Ovary (tissue), 9 donors: ENCODE data around the gene CTRB1. TPM values are rescaled to one million over a fixed set of nuclear protein-coding genes. Genes with fewer than 3 reads are reported as not detected.
A peak's percentile ranks its signal among the peaks of the same experiment; 100 is the strongest.

Experiments used
- DNase-seq, 5 donors: peaks; one replicate each; pipeline ENCODE4 v3.0.0-alpha.2; 2019 to 2020
- H3K27ac ChIP-seq, 2 donors: fragments of 200-600 bp; one replicate each; pipeline versions ENCODE4 v1.5.1 to v1.8.0; 2019 to 2022
- H3K27me3 ChIP-seq: fragments of 200-600 bp; one replicate; pipeline ENCODE4 v1.8.0; 2022
- H3K36me3 ChIP-seq: fragments of 200-600 bp; sonication (generic); one replicate; pipeline ENCODE4 v1.5.1; 2019
- H3K4me1 ChIP-seq: one replicate; pipeline ENCODE4 v1.8.1; 2013; ENCODE audit warnings: mild to moderate bottlenecking, moderate library complexity; ENCODE audit not compliant: insufficient read depth
- H3K4me3 ChIP-seq: fragments of 200-600 bp; sonication (generic); one replicate; pipeline ENCODE4 v1.5.1; 2017
- H3K9me3 ChIP-seq, 2 donors: fragments of 200-600 bp in 1 of 2; sonication (generic) in 1 of 2; one replicate each; pipeline versions ENCODE4 v1.5.1 to v1.8.1; 2013 to 2019; ENCODE audit warnings: mild to moderate bottlenecking in 1 of 2, moderate library complexity in 1 of 2
- EP300 ChIP-seq: sonication (generic); formaldehyde crosslinking; IDR thresholded peaks from one replicate; pipeline ENCODE4 v1.6.1; 2017; ENCODE audit warnings: antibody characterized with exemption
- POLR2A ChIP-seq: fragments of 450-650 bp; IDR thresholded peaks from one replicate; pipeline ENCODE4 v1.6.1; 2017; ENCODE audit warnings: antibody characterized with exemption, mild to moderate bottlenecking, moderate library complexity
- WGBS, 3 donors: extraction: QIAGEN DNeasy Blood & Tissue Kit in 1 of 3; methylation state at CpG; one replicate each; pipeline versions ENCODE4 v1.1.5 to v1.1.7; 2013 to 2017; 5-methylcytosine and 5-hydroxymethylcytosine counted together
- intact Hi-C, 4 donors: fragments of 100-400 bp; cut with DNase I; formaldehyde crosslinking; loops; one replicate each; pipeline versions ENCODE4 v1.11.0 to v1.15.1; 2022 to 2023
- polyA plus RNA-seq, 2 donors: library from polyadenylated mRNA; stranded (reverse); fragments of 200-250 nt in 1 of 2; fragments of 350-450 nt in 1 of 2; fragmentation: Illumina TruSeq in 1 of 2; extraction: RNeasy Lipid Tissue Mini Kit (QIAGEN cat#74804) in 1 of 2; gene quantifications; one replicate each; pipeline ENCODE4 v1.2.3, GENCODE V29; 2013 to 2014
- total RNA-seq, 7 donors: library from RNA; depleted of rRNA in 2 of 7; stranded (reverse); fragments of >200 nt in 2 of 7; fragmentation: NEBNext Ultra II Directional in 3 of 7; extraction: Animal tissue kit (Norgen Biotek cat#: 25700) in 3 of 7; gene quantifications; one replicate each; pipeline versions ENCODE4 v1.1.0 to v1.2.4, GENCODE V29; 2016 to 2023
- TF ChIP-seq, protein P1 (sequence below), 3 donors: fragments of 450-650 bp in 2 of 3; fragments of 200-600 bp in 1 of 3; IDR thresholded peaks; one replicate each; pipeline versions ENCODE4 v1.5.1 to v1.8.0; 2016 to 2022; ENCODE audit warnings: antibody characterized with exemption in 3 of 3, mild to moderate bottlenecking in 1 of 3
- donor health status: DM: no; HTN: no; CAD: no; lungs with moderate emphysema.
- donor health status: DM: no; HTN: no; CAD: no.
- donor health status: Bipolar disorder and iron deficiency.
- donor health status: DM: yes; HTN: yes; CAD: no.
- donor health status: DM: no; HTN: no; CAD: no.
- donor health status: DM: yes; HTN: yes; CAD: no.

CTRB1 gene
- total and polyA plus RNA-seq, 9 donors: 0.67 to 14.7 (median 3.1) TPM; not detected in 4

DNA sequence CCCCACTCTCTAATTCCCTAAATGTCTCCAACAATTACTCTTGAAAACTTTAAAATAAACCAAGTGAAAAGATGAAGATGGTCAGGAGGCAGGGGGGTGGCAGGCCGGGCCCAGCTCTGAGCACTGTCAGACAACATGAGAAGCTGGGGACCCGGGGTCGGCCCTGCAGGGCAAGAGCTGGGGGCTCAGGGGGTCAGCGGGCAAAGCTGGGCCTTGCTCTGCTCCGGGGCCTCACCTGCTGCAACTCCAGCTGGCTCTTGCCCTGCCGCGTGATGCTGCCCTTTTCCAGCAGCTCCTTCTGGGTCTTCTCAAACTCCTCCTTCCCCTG lies 14.8 kb downstream of the CTRB1 start:
- no peak overlapping the region for H3K27ac ChIP-seq
- DNase-seq: no peak
- H3K9me3 ChIP-seq: no peaks in the 10 kb centered on the region
- H3K4me1 ChIP-seq: peaks cover 10% of the 10 kb centered on the region
- H3K36me3 ChIP-seq: no peaks in the 10 kb centered on the region
- no peaks in the 10 kb centered on the region for H3K27me3 ChIP-seq
- intact Hi-C loops: loop anchor here in 3 of 4 donors (5.0 to 10.0 kb wide), 2 partner anchors 71 to 154 kb away; no protein-coding TSS in a partner anchor
- TF ChIP-seq POLR2A: no peak
- no peak for TF ChIP-seq EP300
- TF ChIP-seq, protein P1, sequence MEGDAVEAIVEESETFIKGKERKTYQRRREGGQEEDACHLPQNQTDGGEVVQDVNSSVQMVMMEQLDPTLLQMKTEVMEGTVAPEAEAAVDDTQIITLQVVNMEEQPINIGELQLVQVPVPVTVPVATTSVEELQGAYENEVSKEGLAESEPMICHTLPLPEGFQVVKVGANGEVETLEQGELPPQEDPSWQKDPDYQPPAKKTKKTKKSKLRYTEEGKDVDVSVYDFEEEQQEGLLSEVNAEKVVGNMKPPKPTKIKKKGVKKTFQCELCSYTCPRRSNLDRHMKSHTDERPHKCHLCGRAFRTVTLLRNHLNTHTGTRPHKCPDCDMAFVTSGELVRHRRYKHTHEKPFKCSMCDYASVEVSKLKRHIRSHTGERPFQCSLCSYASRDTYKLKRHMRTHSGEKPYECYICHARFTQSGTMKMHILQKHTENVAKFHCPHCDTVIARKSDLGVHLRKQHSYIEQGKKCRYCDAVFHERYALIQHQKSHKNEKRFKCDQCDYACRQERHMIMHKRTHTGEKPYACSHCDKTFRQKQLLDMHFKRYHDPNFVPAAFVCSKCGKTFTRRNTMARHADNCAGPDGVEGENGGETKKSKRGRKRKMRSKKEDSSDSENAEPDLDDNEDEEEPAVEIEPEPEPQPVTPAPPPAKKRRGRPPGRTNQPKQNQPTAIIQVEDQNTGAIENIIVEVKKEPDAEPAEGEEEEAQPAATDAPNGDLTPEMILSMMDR (IDR thresholded peaks at IDR 0.05): no peak
- 24 to 38% (median 36%) methylated on average over 7 of the region's 7 CpGs for WGBS, 3 donors
- H3K4me3 ChIP-seq: no peak overlapping the region

DNA sequence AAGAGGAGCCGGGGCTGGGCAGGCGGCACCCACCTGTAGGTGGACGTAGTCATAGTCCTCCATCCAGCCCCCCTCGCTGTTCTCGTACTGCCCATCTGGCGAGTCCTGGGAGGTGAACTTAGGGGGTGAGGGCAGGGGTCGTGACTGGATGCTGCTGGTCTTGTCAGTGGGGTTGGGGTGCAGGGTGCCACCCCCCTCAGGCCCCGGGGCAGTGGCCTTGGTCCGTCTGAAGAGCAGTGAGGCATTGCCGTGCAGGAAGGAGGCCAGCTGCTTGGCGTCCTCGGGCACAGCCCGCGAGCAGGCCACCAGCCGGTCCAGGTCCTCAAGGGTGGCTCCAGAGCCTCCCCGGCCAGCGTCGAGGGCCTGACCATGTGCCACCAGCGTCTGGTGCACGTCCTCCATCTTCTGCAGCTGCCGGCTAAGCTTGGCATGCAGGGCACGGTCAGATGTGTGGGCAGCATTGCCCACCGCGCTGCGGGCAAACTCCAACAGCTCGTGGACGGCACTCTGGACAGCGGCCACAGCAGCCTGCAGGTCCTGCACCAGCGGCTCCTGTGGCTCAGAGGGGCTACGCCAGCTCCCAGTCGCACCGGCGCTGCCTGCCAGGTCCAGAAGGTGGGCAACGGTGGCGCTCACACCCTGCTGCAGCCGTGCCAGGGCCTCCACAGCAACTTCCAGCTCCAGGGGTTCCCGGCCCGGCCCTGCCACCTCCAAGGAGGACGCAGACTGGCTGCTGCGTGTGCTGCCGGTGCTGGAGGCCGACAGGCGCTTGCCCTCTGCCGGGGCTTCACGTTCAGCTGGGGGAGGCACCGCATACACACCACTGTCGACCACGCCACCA lies 16.3 kb downstream of the CTRB1 start:
- 77 to 83% (median 77%) methylated on average over 43 to 48 of the region's 48 CpGs for WGBS, 3 donors
- intact Hi-C loops: loop anchor here (2.0 to 10.0 kb wide), 5 partner anchors 67 to 162 kb away; no protein-coding TSS in a partner anchor
- Histone ChIP-seq H3K27me3 (no peaks in the 10 kb centered on the region), H3K9me3 (no peaks in the 10 kb centered on the region), H3K4me1 (peaks cover 15% of the 10 kb centered on the region), H3K4me3 (no peak overlapping the region), H3K36me3 (no peaks in the 10 kb centered on the region), H3K27ac (no peak overlapping the region)
- TF ChIP-seq, protein P1 (IDR thresholded peaks at IDR 0.05): no peak
- TF ChIP-seq EP300 (no peak), POLR2A (no peak)
- peak in 4 of 5 donors; percentile 27 to 46 (median 44) for DNase-seq

DNA sequence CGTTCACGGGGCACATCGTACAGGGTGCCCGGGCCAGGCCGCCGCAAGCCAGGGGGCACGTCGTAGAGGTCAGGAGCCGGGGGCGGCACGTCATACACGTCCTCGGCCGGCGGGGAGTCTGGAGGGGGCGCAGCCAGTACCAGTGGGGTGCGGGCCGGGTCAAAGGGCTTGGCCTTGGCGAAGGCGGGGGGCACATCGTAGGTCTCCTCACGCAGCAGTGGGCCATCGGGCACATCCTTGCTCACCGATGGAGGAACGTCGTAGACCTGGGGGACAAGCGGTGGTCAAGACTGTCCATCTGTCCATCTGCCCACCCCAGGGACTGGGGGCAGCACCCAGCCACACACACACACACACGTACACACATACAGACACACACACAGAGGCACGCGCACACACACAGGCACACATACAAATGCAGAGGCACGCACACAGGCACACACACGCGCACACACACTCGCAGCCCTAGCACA lies 17.0 kb downstream of the CTRB1 start:
- no peaks in the 10 kb centered on the region for H3K9me3 ChIP-seq
- H3K27me3 ChIP-seq: no peaks in the 10 kb centered on the region
- H3K27ac ChIP-seq: no peak overlapping the region
- intact Hi-C loops: loop anchor here in 3 of 4 donors (2.0 to 10.0 kb wide), 4 partner anchors 67 to 162 kb away; no protein-coding TSS in a partner anchor
- no peaks in the 10 kb centered on the region for H3K36me3 ChIP-seq
- WGBS, 3 donors: 83 to 88% (median 85%) methylated on average over 26 to 34 of the region's 34 CpGs
- no peak overlapping the region for H3K4me3 ChIP-seq
- peaks cover 15% of the 10 kb centered on the region for H3K4me1 ChIP-seq
- TF ChIP-seq POLR2A (no peak), EP300 (no peak)
- TF ChIP-seq, protein P1 (IDR thresholded peaks at IDR 0.05): no peak
- peak in 3 of 5 donors; percentile 28 to 55 (median 52) for DNase-seq

DNA sequence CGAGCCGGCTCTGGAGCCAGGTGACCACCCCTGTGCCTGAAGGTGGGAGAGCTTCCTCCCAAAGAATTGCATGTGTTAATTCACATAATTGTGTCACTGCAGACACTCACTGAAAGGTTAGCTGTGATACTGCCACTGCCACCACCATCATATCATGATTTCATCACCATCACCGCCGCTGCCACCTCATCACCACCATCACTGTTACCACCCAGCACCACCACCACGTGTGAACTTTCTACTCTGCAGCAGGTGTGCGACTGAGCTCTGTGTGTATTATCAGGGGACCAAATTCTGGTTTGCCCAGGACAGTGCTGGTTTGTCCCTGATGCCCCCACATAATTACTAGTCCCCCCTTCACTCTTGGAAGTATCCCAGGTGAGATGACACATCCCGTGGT lies 17.4 kb downstream of the CTRB1 start:
- no peak overlapping the region for H3K27ac ChIP-seq
- whole genome bisulfite sequencing, 3 donors: 75 to 86% (median 83%) methylated on average over 7 of the region's 7 CpGs
- H3K9me3 ChIP-seq: no peaks in the 10 kb centered on the region
- TF ChIP-seq, protein P1 (IDR thresholded peaks at IDR 0.05): no peak
- TF ChIP-seq POLR2A: no peak
- TF ChIP-seq EP300: no peak
- no peaks in the 10 kb centered on the region for H3K36me3 ChIP-seq
- intact Hi-C loops: loop anchor here in 2 of 4 donors (5.0 to 10.0 kb wide), 3 partner anchors 66 to 161 kb away; no protein-coding TSS in a partner anchor
- peaks cover 15% of the 10 kb centered on the region for H3K4me1 ChIP-seq
- H3K4me3 ChIP-seq: no peak overlapping the region
- H3K27me3 ChIP-seq: no peaks in the 10 kb centered on the region
- DNase-seq: no peak
